Epithelial cell of proximal tubule (primary cell): Measurements from ENCODE around the gene CATSPERE. TPM values are rescaled to one million over a fixed set of nuclear protein-coding genes. Genes with fewer than 3 reads are reported as not detected.

Experiments
- DNase-seq: peaks from one replicate; pipeline ENCODE4 v3.0.0-alpha.2; 2011; ENCODE audit warnings: low read depth
- H3K4me3 ChIP-seq: 2 replicates; pipeline ENCODE4 v1.5.1; 2011; ENCODE audit warnings: low read depth, mild to moderate bottlenecking, low read length
- CTCF ChIP-seq: conservative IDR thresholded peaks from 2 replicates; pipeline ENCODE4 v1.5.1; 2012; ENCODE audit warnings: low read depth, mild to moderate bottlenecking, low read length
- total RNA-seq: library from RNA; depleted of rRNA; stranded (reverse); fragments of >200 nt; gene quantifications from 2 replicates; pipeline ENCODE4 v1.2.3, GENCODE V29; 2015

The CATSPERE gene
- total RNA-seq, 1 donor from 2014 or later, result under 0.01 TPM

DNA sequence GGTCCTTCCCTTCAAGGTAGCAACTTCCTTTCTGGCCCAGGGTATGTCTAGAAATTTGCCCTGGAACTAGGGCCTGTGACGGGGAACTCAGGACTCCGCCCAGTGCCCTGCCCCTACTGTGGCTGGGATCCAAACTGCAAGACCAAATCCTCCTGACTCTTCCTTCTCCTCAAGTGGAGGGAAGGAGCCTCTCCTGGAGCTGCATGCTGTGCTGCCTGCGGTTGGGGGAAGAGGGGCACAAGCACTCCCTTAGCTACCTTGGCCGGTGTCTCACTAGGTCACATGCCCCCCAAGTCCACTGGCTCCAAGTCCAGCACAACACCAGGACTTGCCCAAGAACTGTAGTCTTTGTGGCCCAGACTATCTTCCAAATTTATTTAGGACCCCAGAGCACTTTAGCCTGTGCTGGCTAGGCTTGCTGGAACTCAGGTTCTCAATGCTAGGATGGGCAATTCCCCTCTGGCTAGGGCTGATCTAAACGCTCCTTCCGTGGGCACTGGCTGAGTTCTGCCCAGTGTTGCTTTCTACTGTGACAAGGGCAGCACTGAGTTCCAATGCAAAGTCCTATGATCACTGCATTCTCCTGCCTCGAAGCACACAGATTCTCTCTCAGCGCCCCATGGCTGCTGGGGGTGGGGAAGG, 21.6 kb upstream of the CATSPERE start:
- H3K4me3 ChIP-seq, result no peak overlapping the region
- no peak for DNase-seq
- TF ChIP-seq CTCF, result no peak

DNA sequence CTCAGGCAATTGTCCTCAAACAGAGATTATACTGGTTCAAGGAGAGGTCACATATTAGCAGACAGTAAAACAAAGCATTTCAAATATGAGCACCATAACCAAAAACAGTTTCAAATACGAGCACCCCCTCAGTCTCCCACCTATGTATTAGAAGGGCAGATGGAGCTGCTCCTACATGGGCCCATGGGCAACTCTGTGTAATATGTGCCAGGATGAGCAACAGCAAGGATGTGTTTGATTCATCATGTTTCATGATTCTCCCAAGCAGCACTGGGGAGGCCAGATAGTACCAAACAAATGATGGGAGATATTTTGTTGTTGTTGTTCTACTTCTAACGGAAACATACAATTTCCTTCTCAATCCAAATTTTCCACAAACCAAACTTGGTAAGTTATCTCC, 18.2 kb upstream of the CATSPERE start:
- no peak for DNase-seq
- no peak overlapping the region for H3K4me3 ChIP-seq
- no peak for TF ChIP-seq CTCF

DNA sequence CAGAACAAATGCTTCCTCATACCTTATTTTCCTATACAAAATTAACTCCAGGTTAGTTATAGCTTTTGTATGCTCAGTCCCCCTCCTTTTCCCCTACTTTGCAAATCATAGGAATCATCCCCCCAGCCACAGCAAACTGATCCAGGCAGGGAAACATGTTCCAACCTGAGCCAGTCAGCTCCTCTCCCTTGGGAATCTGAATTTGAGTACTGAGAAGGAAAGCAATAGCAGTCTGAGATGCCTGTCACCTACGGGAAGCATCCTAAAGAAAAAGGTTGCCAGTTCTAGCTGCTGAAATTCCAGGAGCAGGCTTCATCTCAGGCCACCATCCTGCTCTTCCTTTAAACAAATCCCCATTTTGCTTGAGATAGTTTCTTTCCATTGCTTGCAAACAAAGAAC, 16.2 kb upstream of the CATSPERE start:
- no peak for TF ChIP-seq CTCF
- DNase-seq, result no peak
- no peak overlapping the region for H3K4me3 ChIP-seq

- no peak for TF ChIP-seq CTCF
- DNase-seq, result no peak
- no peak overlapping the region for H3K4me3 ChIP-seq
Observed at GRCh38 chr1:244445320-244446181, 15.5 kb upstream of the CATSPERE start.

DNA sequence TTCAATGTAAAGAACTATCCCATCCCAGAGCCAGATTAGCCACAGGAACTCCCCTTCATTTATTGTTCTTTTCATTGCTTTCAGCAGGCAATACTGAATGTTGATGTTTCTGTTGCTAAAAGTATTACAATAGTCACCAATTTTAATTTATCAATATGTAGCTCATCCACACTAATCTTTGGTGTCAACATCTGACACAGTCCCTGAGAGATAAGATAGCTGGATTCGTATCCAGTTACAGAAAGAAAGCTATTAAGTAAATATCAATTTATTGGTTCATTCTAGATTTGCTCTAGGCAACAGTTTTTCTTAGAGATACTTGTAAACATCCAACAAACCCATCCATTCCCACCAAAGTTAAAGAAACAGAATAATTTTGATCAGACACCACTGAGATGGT, 14.0 kb upstream of the CATSPERE start:
- DNase-seq, result no peak
- H3K4me3 ChIP-seq, result no peak overlapping the region
- TF ChIP-seq CTCF, result no peak

GRCh38 chr1:244447552-244447951, 13.5 kb upstream of the CATSPERE start:
- DNase-seq, result no peak
- TF ChIP-seq CTCF, result no peak
- H3K4me3 ChIP-seq, result no peak overlapping the region
